ENCODE data around the gene METRN.

- TF ChIP-seq CTCF (IDR thresholded peaks at IDR 0.05; ENCODE audit: low read depth, low read length) (no peak), EZH2phosphoT487 (IDR thresholded peaks at IDR 0.05; ENCODE audit: low read depth) (no peak)
Measured at GRCh38 chr16:716200-716568, 1.3 kb downstream of the METRN start.
